T-helper 2 cell treated with Interferon-gamma antibody and Interleukin-4, amounts not matched to agents 100 ng/mL and 5 ng/mL, for 36 hours (primary cell): ENCODE measurements around the gene ZDHHC14. TPM values are rescaled to one million over a fixed set of nuclear protein-coding genes. Genes with fewer than 3 reads are reported as not detected.

ENCODE experiments used
- intact Hi-C: fragments of 100-400 bp; cut with micrococcal nuclease; formaldehyde crosslinking; loops from one replicate; pipeline ENCODE4 v1.15.1; 2023
- total RNA-seq: library from RNA; stranded (reverse); gene quantifications from 2 replicates; pipeline ENCODE4 v1.2.3, GENCODE V29; 2022

The ZDHHC14 gene
- total RNA-seq, 1 donor from 2014 or later: 6.8 TPM

DNA sequence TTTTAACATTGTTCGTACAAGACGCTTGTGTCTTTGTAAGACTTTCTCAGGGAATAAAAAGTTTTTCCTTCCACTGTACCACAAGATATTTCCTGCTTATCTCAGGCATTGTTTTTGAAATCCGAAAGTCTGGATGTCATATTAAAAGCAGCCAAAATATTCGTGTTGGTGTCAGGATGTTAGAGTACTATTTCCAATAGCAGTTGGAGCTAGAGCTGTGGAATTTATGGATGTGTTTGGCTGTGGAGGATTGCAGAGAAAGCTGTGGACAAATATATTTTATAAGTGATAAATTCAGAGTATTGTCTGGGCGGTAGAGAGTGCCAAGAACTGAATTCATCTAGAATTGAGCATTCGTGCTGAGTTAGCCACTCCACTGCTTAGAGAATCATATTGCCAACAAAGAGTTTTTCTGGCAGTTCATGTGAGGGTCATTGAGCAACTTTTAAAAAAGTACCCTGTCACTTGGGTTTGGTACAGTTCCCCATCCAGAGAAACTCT lies 57.7 kb downstream of the ZDHHC14 start:
- intact Hi-C loops: no loop called here

DNA sequence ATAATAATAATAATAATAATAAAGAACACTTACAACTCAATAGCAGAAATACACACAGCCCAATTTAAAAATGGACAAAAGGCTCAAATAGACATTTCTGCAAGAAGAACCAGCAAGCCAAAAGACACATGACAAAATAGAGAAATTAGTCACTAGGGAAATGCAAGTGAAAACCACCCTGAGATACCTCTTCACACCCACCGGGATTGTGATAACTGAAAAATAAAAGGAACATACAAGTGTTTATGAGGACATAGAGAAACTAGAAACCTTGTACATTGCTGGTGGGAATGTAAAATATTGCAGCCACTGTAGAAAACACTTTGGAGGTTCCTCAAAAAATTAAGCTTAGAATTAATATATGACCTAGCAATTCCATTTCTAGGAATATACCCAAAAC lies 59.2 kb downstream of the ZDHHC14 start:
- intact Hi-C loops: no loop called here

DNA sequence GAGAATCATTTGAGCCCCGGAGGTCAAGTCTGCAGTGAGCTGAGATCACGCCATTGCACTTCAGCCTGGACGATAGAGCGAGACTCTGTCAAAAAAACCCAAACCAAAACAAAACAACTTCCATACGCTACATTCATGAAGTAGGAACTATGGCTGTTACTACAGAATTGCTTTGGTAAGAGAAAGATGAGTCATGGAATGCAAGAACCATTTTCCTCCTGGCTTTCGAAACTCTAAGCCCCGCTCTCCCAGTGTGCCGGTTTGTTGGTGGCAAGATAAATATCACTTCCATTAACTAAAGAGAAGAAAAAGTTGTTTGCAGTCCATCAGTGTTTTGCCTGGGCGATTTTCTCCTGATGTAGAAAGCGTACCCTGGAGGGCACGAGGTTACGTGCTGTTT lies 61.3 kb downstream of the ZDHHC14 start:
- intact Hi-C loops: no loop called here

DNA sequence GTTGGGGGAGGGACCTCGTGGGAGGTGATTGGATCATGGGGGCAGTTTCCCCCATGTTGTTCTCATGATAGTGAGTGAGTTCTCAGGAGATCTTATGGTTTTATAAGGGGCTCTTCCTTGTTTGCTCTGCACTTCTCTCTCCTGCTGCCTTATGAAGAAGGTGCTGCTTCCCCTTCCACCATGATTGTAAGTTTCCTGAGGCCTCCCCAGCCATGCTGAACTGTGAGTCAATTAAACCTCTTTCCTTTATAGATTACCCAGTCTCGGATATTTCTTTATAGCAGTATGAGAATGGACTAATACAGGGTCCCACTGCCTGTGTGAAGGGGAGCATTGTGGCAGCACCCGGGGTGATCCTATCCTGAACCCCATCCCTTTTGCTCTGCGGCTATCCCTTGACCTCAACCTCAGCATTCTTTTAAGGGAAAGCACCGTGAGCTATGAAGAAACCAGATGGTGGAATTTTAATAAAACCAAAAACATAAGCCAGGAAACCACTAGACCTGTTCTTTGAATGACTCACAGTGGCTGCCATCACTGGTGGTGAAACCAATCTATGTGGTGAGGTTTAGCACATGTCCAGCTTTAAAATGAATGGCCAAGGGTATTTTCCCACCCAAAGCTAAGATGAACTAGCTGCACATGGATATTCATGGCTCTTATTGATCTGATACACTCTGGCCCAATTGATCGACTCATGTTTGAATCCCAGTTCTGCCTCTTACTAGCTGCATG lies 62.2 kb downstream of the ZDHHC14 start:
- intact Hi-C loops: no loop called here

DNA sequence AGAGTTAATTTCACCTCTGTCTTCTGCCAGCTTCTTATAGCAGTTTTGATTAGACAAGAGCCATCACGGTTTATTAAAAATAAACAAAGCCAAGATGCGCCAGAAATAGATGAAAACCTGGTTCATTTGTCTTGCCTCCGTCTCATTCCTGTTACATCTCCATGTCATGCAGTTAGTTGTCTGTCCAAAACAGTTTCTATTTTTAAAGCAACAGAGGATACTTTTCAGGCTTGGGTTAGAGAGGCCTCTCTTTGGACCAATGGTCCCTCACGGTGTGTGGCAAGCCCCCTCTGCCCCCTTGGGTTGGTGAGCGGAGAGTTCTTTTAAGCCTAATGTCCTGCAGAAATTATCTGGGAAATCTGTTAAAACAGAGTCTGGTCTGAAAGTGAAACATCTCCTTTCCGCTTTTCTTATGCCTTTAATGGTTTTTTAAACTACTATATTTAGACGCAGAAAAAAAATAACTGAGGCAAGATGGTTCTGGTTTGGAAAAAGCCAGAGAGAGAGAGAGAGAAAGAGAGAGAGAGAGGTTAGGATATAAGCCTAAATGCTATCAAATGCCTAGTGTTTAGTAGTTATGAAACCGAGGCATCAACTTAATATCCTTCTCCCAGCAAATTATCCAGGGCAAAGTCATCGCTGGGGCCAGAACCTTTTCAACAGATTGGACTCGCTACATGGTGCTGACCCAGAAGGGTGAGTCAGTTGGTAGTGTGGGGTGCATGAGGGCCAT lies 64.5 kb downstream of the ZDHHC14 start:
- intact Hi-C loops: no loop called here

DNA sequence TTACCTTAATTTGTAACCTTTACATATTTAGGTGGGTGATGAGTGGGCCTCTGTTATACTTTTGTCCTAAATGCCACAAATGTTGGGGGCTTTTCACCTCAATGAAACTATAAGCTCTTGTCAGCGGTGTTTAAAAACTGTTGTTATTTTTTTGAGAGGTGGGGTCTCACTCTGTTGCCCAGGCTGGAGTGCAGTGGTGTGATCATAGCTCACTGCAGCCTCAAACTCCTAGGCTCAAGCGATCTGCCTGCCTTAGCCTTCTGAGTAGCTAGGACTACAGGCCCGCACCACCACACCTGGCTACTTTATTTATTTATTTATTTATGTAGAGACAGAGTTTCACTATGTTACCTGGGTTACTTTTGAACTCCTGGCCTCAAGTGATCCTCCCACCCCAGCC lies 66.7 kb downstream of the ZDHHC14 start:
- intact Hi-C loops: no loop called here

DNA sequence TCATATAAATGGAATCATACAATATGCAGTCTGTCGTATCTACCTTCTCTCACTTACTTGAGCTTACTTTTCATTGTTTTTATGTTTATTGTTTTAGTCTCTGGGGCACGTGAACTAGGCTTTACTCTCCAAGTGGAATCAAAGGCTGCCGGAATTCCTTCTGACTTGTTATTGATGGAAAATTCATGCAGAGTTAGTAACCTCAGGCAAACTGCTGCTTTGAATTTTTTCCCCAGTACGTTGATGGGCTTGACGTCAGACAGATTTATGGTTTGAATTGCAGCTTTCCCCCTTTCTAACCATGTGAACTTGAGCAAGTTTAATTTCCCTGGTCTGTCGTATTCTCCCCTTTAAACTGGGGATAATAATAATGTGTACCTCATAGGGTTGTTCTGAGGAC lies 68.6 kb downstream of the ZDHHC14 start:
- intact Hi-C loops: no loop called here

DNA sequence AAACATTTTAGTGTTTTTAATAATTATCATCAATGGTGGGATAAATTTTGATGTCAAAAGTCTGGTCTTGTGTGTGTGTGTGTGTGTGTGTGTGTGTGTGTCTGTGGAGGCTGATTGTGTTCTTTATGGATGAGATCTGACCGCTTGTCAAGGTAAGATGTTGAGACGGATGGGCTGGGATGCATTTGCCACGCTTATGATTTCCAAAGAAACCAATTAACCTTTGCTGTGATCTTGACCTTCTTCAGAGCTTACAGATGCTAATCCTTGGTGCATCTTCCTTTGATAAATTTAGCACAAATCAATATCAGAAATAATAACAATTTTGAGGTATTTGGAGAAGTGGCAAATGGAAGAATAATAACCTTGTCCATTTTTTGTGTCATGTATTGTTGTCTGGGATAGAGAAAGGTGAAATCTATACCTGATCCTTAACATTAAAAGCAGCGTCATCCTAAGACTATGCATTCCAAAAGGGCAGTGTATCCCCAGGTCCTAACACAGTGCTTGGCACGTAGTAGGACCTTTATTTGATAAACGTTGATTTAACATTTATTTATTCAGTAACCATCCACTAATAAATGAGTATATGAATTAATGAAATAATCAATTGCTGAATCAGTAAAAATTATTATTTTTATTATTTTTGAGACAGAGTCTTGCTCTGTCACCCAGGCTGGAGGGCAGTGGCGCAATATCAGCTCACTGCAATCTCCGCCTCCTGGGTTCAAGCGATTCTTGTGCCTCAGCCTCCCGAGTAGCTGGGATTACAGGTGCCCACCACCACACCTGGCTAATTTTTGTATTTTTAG lies 70.1 kb downstream of the ZDHHC14 start:
- intact Hi-C loops: no loop called here

DNA sequence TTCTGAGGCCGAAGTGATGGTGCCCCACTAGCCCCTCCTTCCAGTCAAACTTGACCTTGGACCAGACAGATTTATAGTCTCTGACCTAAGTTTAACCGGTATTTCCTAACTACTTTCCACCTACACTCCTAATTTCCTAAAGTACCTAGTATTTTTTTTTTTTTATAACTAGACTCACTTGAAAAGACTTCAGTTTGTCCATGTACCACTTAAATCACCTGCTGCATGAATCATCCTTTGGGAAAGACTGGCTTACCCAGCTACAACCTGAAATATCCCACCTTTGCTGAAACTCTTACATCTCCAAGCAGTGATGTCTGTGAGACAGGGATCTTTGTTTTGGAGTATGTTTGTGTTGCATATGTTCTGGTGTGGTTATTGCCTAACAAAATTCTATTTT lies 71.1 kb downstream of the ZDHHC14 start:
- intact Hi-C loops: no loop called here

DNA sequence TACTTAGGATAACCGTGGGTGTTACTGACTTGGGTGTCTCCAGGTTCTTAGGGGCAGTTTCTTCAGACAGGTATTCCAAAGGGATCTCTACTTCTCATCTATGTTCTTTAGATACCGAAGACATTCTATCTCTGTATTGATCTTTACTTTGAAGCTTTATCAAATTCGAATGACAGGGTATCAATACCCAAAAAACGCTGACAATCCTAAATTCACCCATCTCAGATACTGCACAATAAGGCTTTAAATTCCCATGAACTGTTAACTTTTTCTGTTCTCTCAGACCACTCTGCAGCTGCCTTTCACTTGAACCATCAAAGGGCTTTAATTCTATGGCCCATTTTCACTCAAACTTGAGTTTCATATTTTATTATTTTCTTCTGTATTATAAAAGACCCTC lies 72.1 kb downstream of the ZDHHC14 start:
- intact Hi-C loops: no loop called here

DNA sequence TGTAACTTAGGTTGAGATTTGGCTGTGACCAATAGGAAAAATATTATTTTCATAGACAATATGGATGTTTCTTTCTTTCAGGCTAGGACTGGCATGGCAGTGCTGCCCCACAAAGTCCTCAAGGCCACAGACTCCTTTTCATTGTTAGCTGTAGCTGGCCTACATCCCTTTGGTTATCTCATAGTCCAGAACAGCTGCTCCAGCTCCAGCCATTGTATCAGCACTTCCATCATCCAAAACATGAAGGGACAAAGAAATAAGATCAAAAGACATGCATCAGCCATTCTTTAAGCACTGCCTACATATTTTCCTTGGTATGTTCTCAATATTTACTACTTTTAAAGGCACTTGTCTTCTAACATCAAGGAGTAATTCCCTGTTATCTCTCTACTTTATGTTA lies 73.0 kb downstream of the ZDHHC14 start:
- intact Hi-C loops: no loop called here

DNA sequence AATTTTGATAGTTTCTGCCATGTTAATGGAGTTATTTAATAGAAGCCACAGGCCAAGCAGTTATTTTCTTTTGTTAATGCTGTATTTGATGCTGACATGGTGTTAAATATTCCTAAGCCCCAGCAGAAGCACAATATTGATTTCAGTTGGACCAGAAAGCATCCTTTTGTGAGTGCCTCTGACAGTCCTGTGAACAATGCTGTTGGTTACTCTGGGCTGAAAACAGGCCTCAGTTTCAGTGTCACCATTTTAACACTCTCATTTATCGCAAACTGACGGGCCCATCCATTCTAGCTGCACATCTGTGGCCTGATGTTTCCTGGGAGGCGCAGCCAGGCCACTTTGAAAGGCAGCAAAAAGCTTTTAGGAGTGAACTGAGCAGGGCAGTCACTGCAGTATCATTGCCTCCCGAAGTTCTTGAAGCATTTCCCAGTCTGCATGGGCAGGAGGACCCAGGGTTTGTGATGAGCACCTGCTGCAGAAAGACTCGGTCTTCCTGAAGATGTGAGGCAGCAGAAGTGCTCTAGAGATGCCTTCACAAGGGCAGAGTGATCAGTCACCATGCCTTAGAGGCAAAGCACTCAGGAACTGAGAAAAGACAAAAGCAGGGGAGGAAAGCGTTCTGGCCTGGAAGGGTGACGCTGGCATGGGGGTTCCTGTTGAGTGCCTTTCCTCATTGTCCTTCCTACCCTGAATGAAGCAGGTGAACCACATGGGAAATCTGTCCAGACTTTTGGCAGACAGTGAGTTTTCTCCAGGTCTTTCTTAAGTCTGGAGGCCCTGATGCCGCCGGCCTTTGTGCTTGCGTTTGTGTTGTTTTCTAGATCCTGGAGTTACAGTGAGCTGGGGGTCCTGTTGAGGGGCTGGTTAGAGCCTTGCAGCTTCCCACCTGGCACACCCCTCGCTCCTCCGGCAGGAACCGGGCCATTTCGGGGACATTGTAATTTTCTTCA lies 74.0 kb downstream of the ZDHHC14 start:
- intact Hi-C loops: loop anchor here (5.0 kb wide), 1 partner anchor 73 kb away; the partner anchor contains the start of gene ZDHHC14

DNA sequence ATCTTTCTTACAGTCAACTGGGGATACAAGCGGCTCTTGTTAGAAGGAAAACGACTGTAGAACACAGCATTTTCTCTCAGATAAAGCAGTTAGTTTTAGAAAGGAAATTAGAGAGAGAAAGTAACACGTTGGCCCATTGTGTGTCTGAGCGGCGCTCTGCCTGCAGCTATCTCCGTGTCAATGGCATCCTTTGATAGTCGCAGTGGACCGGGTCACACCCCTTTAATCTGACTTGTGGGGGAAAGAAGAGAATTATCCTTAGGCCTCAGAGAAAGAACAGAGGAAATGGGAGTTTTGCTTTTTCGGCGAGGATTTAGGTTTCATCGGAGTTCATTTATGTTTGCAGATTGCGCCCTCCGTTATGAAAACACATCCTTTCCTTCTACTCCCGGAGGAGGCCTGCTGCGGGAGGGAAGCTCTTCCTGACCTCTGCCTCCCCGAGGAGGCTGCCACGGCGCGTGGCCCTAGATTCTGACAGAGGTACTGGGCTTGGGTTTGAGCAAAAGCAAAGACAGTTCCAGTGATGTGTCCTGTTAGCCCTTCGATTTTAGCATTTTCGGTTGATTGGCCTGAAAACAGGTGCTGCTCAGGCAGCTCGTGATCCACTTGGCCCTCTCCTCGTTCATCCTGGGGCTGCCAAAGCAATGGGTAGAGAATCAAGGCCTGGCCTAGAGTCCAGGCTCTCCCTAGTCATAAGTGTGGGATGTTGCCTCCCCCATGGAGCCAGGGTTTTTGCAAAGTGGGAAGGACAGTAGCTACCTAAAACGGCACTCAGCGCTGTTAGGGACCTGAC lies 74.9 kb downstream of the ZDHHC14 start:
- intact Hi-C loops: loop anchor here (2.0 to 5.0 kb wide), 2 partner anchors 74 to 133 kb away; partner anchors contain the start of genes TMEM242 and ZDHHC14

DNA sequence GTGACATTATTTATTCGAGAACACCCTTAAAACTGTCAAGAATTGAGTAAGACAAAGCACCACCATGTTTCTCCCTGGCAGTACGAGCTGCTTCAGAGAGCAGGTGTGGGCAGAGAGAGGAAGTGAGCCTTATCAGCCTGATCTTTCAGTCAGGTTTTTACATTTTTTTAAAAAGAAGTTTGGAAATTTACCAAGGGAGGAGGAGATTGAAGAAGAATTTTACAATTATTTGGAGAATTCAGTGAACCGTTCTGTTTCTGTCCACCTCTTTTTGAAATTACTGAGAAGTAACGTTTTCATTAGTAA lies 75.5 kb downstream of the ZDHHC14 start:
- intact Hi-C loops: loop anchor here (2.0 to 5.0 kb wide), 2 partner anchors 74 to 134 kb away; partner anchors contain the start of genes TMEM242 and ZDHHC14

DNA sequence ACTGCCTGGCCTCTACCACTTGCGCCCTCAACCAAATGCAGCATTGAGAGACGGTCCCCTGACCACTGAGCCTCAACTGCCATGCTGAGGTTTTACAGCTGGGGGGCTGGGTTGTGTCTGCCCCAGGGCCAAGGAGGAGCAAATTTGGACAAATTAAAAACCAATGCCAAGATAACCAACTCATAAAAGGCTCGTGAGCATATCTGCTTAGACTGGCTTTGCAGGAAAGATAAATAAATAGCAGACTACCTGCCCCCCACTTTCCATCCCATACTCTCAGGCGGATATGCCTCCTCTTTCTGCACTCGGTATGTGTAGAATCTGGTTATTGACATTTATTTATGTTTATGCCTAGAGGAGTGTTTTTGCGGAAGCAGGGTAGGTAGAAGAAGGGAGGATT lies 76.8 kb downstream of the ZDHHC14 start:
- intact Hi-C loops: loop anchor here (2.0 to 5.0 kb wide), 2 partner anchors 75 to 135 kb away; partner anchors contain the start of genes TMEM242 and ZDHHC14

DNA sequence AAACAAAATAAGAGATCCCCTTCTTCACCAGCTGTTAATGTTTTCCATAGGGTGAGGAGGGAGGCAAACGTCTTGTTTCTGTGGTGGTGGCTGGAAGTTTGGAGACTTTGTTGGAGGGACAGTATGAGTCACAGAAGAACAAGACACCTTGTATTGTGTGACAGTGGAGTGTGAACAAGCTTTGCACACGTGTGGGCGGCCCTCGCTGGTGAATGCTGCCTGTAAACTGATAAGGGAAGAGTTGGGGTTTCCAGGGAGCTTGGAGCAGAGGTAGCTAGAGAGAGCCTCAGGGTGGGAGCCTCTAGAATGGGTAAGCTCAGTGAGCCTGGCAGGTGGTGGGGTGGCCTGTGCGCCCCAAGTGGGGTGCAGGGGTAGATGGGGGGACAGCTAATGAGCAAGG lies 78.3 kb downstream of the ZDHHC14 start:
- intact Hi-C loops: loop anchor here (5.0 kb wide), 1 partner anchor 77 kb away; the partner anchor contains the start of gene ZDHHC14

DNA sequence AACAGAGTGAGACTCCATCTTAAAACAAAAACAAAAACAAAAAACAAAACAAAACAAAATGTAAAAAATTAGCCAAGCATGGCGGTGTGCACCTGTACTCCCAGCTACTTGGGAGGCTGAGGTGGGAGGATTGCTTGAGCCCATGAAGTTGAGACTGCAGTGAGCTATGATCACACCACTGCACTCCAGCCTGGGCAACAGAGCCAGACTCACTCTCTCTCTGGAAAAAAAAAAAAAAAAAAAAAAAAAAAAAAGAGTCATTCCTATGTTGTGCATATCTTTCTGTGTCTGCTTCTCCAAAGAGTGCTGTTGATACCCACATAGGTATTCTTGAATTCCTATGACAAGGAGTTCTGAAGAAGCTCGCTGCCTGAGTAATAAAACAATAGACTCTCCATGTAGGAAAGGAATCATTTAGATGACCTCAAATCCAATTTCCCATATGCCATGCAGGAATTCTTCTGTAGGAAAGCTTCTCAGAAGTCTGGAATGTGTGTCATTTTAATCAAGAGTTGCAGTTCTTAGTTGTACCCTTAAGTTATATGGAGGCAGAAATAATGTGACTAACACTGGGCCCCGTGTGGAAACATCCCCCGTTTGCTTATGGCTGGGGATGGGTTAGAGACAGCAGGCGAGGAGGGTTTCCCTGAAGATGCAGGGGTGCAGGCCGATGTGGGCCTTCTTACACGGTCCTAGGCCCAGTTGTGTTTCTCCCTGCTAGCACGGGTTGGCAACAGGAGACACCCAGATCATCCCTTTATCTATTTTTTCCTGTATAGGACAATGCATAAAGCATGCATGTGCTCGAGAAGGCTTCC lies 79.4 kb downstream of the ZDHHC14 start:
- intact Hi-C loops: loop anchor here (10.0 kb wide), 1 partner anchor 104 kb away; no protein-coding TSS in a partner anchor
